Skeletal muscle tissue (tissue), 4 donors: ENCODE results near the gene DENND6B. TPM values are rescaled to one million over a fixed set of nuclear protein-coding genes. Genes with fewer than 3 reads are reported as not detected.
A peak's percentile ranks its signal among the peaks of the same experiment; 100 is the strongest.

ENCODE experiments used
- H3K27ac ChIP-seq: one replicate; pipeline ENCODE4 v1.7.0; 2013; ENCODE audit warnings: mild to moderate bottlenecking, low read depth, low read length, inconsistent platforms
- H3K27me3 ChIP-seq, 3 donors: one replicate each; pipeline ENCODE4 v1.7.0; 2013; ENCODE audit warnings: low read length in 3 of 3; ENCODE audit not compliant: control insufficient read depth in 3 of 3, insufficient read depth in 3 of 3
- H3K36me3 ChIP-seq, 3 donors: one replicate each; pipeline ENCODE4 v1.7.0; 2013; ENCODE audit warnings: low read length in 3 of 3; ENCODE audit not compliant: control insufficient read depth in 3 of 3, insufficient read depth in 3 of 3
- H3K4me1 ChIP-seq, 3 donors: one replicate each; pipeline ENCODE4 v1.7.0; 2013; ENCODE audit warnings: low read length in 3 of 3, mild to moderate bottlenecking in 3 of 3; ENCODE audit not compliant: control insufficient read depth in 3 of 3, insufficient read depth in 3 of 3
- H3K4me3 ChIP-seq, 3 donors: one replicate each; pipeline ENCODE4 v1.7.0; 2013; ENCODE audit warnings: low read length in 3 of 3
- H3K9ac ChIP-seq, 3 donors: one replicate each; pipeline ENCODE4 v1.7.0; 2013; ENCODE audit warnings: low read length in 3 of 3, mild to moderate bottlenecking in 3 of 3, moderate library complexity in 2 of 3, low read depth in 1 of 3
- H3K9me3 ChIP-seq, 3 donors: one replicate each; pipeline ENCODE4 v1.7.0; 2013; ENCODE audit warnings: low read length in 3 of 3; ENCODE audit not compliant: control insufficient read depth in 3 of 3
- total RNA-seq: library from RNA; depleted of rRNA; stranded (reverse); fragments of >200 nt; gene quantifications from one replicate; pipeline ENCODE4 v1.2.3, GENCODE V29; 2014
- donor health status: Osteomylitis.

Gene DENND6B
- total RNA-seq, 1 donor from 2014 or later, result 1.0 TPM

DNA sequence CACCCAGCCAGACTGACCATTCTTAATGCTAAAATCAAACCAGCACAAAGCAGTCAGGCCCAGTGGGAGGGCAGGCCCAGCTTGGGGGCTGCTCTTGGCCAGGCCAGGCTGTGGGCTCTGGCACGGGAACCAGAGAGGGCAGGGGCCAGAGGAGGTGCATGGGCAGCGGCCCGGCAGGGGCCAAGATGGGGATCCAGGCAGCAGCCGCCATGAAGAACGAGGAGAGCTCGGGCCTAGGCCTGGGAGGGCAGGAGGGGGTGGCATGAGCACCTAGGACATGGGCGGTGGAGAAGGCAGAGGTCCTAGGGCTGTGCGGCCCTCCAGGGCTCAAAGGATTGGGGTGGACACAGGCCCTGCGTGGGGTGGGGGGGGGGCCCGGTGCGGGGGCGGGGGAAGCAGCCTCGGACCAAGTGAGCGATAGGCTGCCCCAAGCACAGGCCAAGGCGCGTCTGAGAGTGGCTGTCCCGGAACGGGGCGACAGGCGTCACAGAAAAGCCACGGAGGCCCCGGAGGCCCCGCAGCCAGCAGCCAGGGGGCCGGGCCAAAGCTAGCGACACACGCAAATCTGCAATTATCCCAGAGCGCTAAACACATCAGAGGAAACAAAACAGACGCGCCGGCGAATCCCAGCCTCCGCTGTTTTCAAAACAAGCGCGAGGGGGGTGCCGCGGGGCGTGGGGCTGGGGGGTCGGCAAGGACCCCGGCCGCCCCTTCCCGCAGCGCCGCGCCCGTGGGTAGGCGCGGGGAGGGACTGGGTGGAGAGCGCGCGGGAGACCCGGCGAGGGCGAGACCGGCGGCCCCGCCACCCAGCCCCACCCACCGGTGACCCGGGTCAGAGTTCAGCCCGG, 27.7 kb downstream of the DENND6B start:
- no peaks in the 10 kb centered on the region for H3K36me3 ChIP-seq
- no peak overlapping the region for H3K9ac ChIP-seq
- H3K27me3 ChIP-seq, result no peaks in the 10 kb centered on the region
- no peak overlapping the region for H3K27ac ChIP-seq
- H3K4me3 ChIP-seq, result no peak overlapping the region
- peaks cover 33 to 46% (median 36%) of the 10 kb centered on the region in 3 donors for H3K4me1 ChIP-seq
- no peaks in the 10 kb centered on the region for H3K9me3 ChIP-seq

DNA sequence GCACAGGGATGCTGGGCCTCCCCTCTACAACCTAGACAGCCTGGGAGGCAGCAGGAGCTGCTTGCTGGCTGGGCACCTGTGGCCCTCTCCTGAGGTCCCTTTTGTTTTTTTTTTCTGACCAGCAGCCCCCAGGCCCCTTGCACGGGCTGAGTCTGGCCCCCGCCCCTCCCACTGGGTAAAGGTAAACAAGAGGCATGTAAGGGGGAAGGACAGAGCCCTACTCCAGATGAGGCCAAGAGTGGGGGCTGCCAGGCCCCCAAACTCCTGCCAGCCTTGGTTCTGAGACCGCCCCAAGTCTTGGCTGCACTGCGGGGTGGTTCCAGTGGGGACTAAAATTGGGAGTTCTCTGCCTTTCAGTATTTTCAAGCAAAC, 28.6 kb downstream of the DENND6B start:
- Histone ChIP-seq H3K4me3 (no peak overlapping the region), H3K27ac (no peak overlapping the region), H3K9me3 (no peaks in the 10 kb centered on the region), H3K36me3 (no peaks in the 10 kb centered on the region), H3K27me3 (no peaks in the 10 kb centered on the region), H3K4me1 (peaks cover 30 to 42% (median 34%) of the 10 kb centered on the region in 3 donors), H3K9ac (no peak overlapping the region)

DNA sequence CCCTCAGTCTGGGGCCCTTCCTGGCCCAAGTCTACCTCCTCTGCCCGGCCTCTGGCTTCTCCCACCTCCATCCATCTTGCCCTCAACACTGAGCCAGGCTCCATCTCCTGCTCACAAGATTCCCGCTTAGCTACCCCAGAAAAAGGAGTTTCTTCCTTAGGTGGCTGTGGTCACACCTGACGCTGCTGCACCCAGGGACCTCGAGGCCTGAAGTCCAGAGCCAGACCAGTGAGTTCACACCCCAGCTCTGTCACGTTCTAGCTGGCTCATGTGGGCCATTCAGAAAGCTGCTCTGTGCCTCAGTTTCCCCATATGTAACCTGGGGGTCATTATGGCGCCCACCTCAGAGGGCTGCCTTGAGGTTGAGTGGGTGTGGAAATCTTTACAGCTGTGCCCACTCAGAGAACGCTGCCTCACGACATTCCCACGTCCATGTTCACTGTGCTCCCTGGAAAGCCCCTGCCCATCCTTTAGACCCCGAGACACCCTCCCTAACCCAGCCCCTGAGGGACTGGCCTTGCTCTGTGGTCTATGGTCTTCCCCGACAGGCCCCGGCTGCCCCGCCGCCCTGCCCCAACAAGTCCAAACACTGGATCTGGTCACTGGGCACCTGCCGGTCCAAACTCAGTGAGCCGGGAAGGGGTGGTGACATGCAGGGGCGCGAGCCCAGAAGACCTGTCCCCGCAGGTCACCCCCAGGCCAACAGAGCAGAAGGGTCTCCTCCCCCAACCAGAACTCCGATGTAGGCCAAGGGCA, 29.1 kb downstream of the DENND6B start:
- Histone ChIP-seq H3K4me1 (peaks cover 28 to 37% (median 29%) of the 10 kb centered on the region in 3 donors), H3K36me3 (no peaks in the 10 kb centered on the region), H3K9me3 (no peaks in the 10 kb centered on the region), H3K4me3 (no peak overlapping the region), H3K27me3 (no peaks in the 10 kb centered on the region), H3K27ac (no peak overlapping the region), H3K9ac (no peak overlapping the region)

DNA sequence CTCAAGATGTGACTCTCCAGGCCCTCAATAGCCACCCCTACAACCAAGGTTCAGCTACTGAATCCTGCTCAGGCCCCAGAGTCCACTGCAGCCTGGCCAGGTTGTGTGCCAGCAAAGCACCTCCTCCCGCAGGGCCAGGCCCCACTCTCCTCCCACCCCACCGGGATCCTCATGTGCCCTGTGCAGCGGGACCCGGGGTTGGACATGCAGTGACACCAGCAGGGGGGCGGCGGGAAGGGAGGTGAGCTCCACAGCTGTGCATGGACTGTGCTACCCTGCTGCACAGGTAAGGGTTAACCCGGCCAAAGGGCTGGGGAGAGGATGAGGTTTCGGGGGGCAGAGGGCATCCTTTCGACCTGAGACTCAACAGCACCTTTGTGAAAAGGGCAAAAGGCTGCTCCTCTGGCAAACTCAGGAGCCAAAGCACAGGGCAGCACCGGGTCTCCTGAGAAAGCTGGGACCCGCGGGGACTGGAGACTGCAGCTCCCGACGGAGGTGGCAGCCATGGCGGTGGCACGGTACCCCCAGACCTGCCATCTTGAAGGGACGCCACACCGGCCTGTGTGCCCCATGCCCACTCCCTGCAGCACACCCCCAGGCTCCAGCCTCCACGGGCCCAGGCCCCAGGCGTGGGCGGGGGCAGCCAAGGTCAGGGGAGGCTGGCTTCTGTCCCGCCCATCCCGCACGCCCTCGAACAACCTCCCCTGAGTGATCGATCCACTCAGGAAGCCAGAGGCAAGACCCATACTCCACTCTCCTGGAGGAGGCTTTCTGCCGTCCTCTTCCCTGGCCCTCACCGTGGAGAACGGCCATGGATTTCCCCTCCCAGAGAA, 29.9 kb downstream of the DENND6B start:
- no peaks in the 10 kb centered on the region for H3K9me3 ChIP-seq
- H3K4me1 ChIP-seq, result peaks cover 21 to 29% (median 27%) of the 10 kb centered on the region in 3 donors
- H3K4me3 ChIP-seq, result no peak overlapping the region
- no peaks in the 10 kb centered on the region for H3K36me3 ChIP-seq
- H3K9ac ChIP-seq, result no peak overlapping the region
- H3K27me3 ChIP-seq, result peaks cover 0 to 4% (median 0%) of the 10 kb centered on the region in 3 donors
- H3K27ac ChIP-seq, result no peak overlapping the region

DNA sequence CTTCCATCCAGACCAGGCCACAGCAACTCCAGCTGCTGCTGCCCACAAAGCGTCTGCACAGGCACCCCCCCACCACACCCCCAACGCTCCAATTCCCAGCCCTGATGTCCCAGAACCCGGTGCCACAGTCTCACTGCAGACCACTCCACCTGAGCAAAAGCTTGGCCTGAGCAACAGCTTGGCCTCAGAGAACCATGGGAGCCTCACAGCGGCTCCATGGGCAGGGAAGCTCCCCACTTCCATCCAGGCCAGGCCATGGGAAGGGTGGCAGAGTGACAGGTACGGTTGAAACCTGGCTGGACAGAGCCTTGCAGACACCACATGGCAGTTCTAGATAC, 32.5 kb downstream of the DENND6B start:
- Histone ChIP-seq H3K4me1 (peaks cover 16 to 22% (median 17%) of the 10 kb centered on the region in 3 donors), H3K9ac (peak overlapping the region in 1 of 3 donors; percentile 40), H3K36me3 (peaks cover 6 to 9% (median 8%) of the 10 kb centered on the region in 3 donors), H3K4me3 (no peak overlapping the region), H3K27me3 (peaks cover 0 to 7% (median 0%) of the 10 kb centered on the region in 3 donors), H3K27ac (peak overlapping the region; percentile 51), H3K9me3 (no peaks in the 10 kb centered on the region)

DNA sequence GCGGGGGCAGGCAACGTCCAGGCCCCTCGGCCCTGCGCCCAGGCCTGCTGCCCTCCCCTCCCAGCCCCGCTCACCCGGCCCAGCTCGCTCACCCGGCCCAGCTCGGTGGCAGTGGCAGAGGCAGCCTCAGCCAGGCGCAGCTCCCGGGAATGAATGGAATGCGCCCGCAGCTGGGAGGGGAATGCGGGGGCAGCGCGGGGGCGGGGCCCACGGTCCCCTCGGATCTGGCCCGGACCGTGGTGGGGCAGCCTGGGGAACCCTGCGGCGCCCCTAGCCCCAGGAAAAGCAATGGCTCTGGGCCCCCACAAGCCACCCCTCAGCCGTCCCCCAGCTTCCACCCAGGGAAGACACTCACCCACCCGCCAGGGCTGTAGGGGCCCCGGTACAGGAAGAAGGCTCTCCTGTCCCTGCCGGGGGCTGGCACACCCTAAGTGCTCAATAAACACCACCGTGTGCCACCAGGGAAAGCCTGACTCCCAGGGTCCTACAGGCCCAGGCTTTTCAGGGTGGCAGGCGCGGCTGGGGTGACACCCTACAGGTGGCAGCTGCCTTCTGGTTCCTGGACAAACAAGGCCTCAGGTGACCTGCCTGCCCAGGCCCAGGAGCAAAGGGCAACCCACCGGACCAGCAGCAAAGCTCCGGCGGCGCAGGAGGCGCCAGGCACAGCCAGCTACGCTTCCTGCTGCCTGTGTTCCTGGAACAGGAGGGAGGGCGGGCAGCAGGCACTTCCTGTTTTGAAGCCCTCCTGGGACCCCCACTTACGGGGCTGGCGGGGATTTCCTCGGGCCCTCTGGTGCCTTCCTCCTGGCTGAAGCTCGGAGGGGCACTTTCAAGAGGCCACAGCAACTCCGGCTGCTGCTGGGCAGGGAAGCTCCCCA, 33.1 kb downstream of the DENND6B start:
- Histone ChIP-seq H3K27me3 (peaks cover 0 to 7% (median 0%) of the 10 kb centered on the region in 3 donors), H3K9me3 (no peaks in the 10 kb centered on the region), H3K27ac (peak overlapping the region; percentile 51), H3K36me3 (peaks cover 12 to 15% (median 14%) of the 10 kb centered on the region in 3 donors), H3K4me1 (peaks cover 14 to 22% (median 17%) of the 10 kb centered on the region in 3 donors), H3K9ac (peak overlapping the region in 2 of 3 donors; percentile 40 to 43), H3K4me3 (peak overlapping the region in 1 of 3 donors; percentile 49)

DNA sequence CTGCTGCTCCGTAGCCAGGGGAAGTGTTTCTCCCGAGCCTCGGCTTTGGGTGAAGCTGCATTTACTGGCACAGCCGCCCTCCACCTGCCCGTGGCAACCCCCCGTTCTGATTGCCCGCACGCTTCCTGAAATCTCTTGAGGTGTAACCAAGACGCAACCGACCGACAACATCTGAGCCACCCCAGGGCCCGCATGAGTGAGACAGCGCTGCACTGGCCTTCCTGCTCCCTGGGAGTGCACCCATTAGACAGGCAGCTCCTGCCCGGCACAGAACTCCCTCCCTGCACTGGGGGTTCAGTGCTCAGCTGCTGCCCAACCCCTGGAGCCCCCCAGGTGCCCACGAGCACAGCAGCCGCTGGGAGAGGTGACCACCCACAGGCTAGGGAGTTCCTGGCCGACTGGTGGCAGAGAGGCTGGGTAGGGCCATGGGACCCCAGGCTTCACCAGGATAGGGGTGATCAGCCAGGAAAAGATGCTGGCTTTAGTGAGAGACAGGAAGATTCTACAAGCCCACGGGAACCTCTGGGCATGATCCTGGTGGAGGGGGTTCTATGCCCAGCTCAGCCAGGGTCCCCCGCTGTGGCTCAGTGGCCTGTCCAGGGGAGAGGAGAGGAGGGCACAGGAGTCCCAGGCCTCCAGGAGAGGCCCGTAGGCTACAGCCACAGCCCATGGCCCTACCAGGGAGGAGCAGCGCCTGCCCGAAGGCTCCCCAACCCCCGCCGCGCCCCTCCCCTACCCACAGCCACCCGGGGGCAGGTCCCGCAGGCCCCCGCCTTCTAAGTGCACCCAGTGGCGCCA, 34.0 kb downstream of the DENND6B start:
- Histone ChIP-seq H3K36me3 (peaks cover 15 to 21% (median 17%) of the 10 kb centered on the region in 3 donors), H3K4me1 (peaks cover 14 to 22% (median 17%) of the 10 kb centered on the region in 3 donors), H3K27ac (no peak overlapping the region), H3K4me3 (no peak overlapping the region), H3K9ac (no peak overlapping the region), H3K9me3 (no peaks in the 10 kb centered on the region), H3K27me3 (peaks cover 0 to 7% (median 0%) of the 10 kb centered on the region in 3 donors)

DNA sequence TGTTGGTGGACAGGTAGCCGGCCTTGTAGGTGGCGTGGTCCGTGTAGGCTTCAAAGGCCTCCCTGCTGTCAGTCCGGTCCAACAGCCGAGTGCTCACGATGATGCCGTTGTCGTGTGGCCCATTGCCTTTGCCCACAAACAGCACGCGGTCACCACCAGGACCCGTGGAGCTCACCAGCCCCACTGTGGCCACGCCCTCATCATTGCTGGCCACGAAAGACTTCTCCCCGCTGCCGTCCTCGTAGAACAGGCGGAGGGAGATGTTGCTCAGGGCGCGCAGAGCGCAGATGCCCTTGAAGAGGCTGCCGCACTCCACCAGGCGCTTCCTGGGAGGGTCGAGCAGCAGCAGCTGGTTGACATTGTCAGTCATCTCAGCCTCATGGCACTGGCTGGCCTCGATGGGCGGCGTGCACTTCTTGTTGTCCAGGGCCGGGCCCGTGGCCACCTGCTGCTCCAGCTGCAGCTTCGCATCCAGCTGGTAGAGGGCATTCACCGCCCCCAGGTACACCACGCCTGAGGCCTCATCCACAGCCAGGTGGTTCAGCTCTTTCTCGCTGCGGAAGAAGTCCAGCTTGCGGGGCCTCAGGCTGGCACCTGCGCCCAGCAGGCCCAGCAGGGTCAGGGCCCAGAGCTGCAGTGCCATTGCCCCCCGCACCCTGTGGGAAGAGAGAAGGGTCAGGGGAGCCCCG, 36.7 kb downstream of the DENND6B start:
- peaks cover 11 to 14% (median 12%) of the 10 kb centered on the region in 3 donors for H3K4me1 ChIP-seq
- no peak overlapping the region for H3K9ac ChIP-seq
- no peaks in the 10 kb centered on the region for H3K9me3 ChIP-seq
- peaks cover 23 to 29% (median 23%) of the 10 kb centered on the region in 3 donors for H3K36me3 ChIP-seq
- H3K4me3 ChIP-seq, result no peak overlapping the region
- peaks cover 0 to 7% (median 0%) of the 10 kb centered on the region in 3 donors for H3K27me3 ChIP-seq
- H3K27ac ChIP-seq, result no peak overlapping the region
